ENCODE measurements around the gene LHX3. TPM values are rescaled to one million over a fixed set of nuclear protein-coding genes. Genes with fewer than 3 reads are reported as not detected.

LHX3 gene
- total and polyA plus RNA-seq, 4 donors = not detected

GRCh38 chr9:136185066-136185465 is 19.9 kb downstream of the LHX3 start:
- Histone ChIP-seq H3K27me3 (ENCODE audit: control insufficient read depth in 3 of 3, insufficient read depth in 3 of 3, low read length in 2 of 3) (peaks cover 3 to 21% (median 15%) of the 10 kb centered on the region in 3 donors), H3K4me3 (no peak overlapping the region), H3K4me1 (ENCODE audit: control insufficient read depth in 5 of 5, insufficient read depth in 5 of 5, low read length in 5 of 5) (no peaks in the 10 kb centered on the region), H3K36me3 (ENCODE audit: control insufficient read depth in 4 of 4, insufficient read depth in 4 of 4, low read length in 4 of 4) (no peaks in the 10 kb centered on the region), H3K27ac (ENCODE audit: low read depth in 1 of 2, low read length in 1 of 2) (no peak overlapping the region), H3K9me3 (ENCODE audit: control insufficient read depth in 4 of 4, insufficient read depth in 3 of 4, low read length in 3 of 4) (no peaks in the 10 kb centered on the region), H3K9ac (ENCODE audit: insufficient read depth in 1 of 2, low read length in 2 of 2) (no peak overlapping the region)
- WGBS, 2 donors = 43 to 57% methylated on average over 16 to 19 of the region's 19 CpGs
- no peak for DNase-seq
- no peak for TF ChIP-seq CTCF (IDR thresholded peaks at IDR 0.05; ENCODE audit: control extremely low read depth, extremely low read depth)
- ATAC-seq (ENCODE audit: insufficient read depth, low FRiP score) = no peak

GRCh38 chr9:136182850-136183422 is 22.0 kb downstream of the LHX3 start:
- DNase-seq = no peak
- no peaks in the 10 kb centered on the region for H3K36me3 ChIP-seq (ENCODE audit: control insufficient read depth in 4 of 4, insufficient read depth in 4 of 4, low read length in 4 of 4)
- H3K27ac ChIP-seq (ENCODE audit: low read depth in 1 of 2, low read length in 1 of 2) = no peak overlapping the region
- no peak overlapping the region for H3K4me3 ChIP-seq
- H3K9me3 ChIP-seq (ENCODE audit: control insufficient read depth in 4 of 4, insufficient read depth in 3 of 4, low read length in 3 of 4) = peaks cover 0 to 4% (median 0%) of the 10 kb centered on the region in 4 donors
- no peaks in the 10 kb centered on the region for H3K4me1 ChIP-seq (ENCODE audit: control insufficient read depth in 5 of 5, insufficient read depth in 5 of 5, low read length in 5 of 5)
- WGBS, 2 donors = 79 to 83% methylated on average over 18 of the region's 18 CpGs
- H3K9ac ChIP-seq (ENCODE audit: insufficient read depth in 1 of 2, low read length in 2 of 2) = no peak overlapping the region
- TF ChIP-seq CTCF (IDR thresholded peaks at IDR 0.05; ENCODE audit: control extremely low read depth, extremely low read depth) = no peak
- H3K27me3 ChIP-seq (ENCODE audit: control insufficient read depth in 3 of 3, insufficient read depth in 3 of 3, low read length in 2 of 3) = peaks cover 0 to 16% (median 8%) of the 10 kb centered on the region in 3 donors
- ATAC-seq (ENCODE audit: insufficient read depth, low FRiP score) = no peak

GRCh38 chr9:136182420-136182787 is 22.5 kb downstream of the LHX3 start:
- H3K9ac ChIP-seq (ENCODE audit: insufficient read depth in 1 of 2, low read length in 2 of 2) = no peak overlapping the region
- no peak overlapping the region for H3K4me3 ChIP-seq
- 76 to 85% methylated on average over 14 of the region's 14 CpGs for WGBS, 2 donors
- no peaks in the 10 kb centered on the region for H3K36me3 ChIP-seq (ENCODE audit: control insufficient read depth in 4 of 4, insufficient read depth in 4 of 4, low read length in 4 of 4)
- no peak overlapping the region for H3K27ac ChIP-seq (ENCODE audit: low read depth in 1 of 2, low read length in 1 of 2)
- H3K4me1 ChIP-seq (ENCODE audit: control insufficient read depth in 5 of 5, insufficient read depth in 5 of 5, low read length in 5 of 5) = no peaks in the 10 kb centered on the region
- TF ChIP-seq CTCF (IDR thresholded peaks at IDR 0.05; ENCODE audit: control extremely low read depth, extremely low read depth) = no peak
- H3K9me3 ChIP-seq (ENCODE audit: control insufficient read depth in 4 of 4, insufficient read depth in 3 of 4, low read length in 3 of 4) = peaks cover 0 to 4% (median 0%) of the 10 kb centered on the region in 4 donors
- H3K27me3 ChIP-seq (ENCODE audit: control insufficient read depth in 3 of 3, insufficient read depth in 3 of 3, low read length in 2 of 3) = peaks cover 0 to 12% (median 7%) of the 10 kb centered on the region in 3 donors
- DNase-seq (no peak), ATAC-seq (ENCODE audit: insufficient read depth, low FRiP score) (no peak)
